Hepatocyte (in vitro differentiated cells): ENCODE measurements around the gene PCCA.

ENCODE experiments used
- EZH2phosphoT487 ChIP-seq: fragments of 200-600 bp; sonication (generic); IDR thresholded peaks from one replicate; pipeline ENCODE4 v1.6.1; 2018; ENCODE audit warnings: antibody characterized with exemption, mild to moderate bottlenecking, low read depth, moderate library complexity; ENCODE audit not compliant: unreplicated experiment, severe bottlenecking
- TF ChIP-seq, protein P1 (sequence below): fragments of 200-600 bp; sonication (generic); IDR thresholded peaks from 2 replicates; pipeline ENCODE4 v1.5.1; 2016; ENCODE audit warnings: antibody characterized with exemption, mild to moderate bottlenecking; ENCODE audit not compliant: poor library complexity

DNA sequence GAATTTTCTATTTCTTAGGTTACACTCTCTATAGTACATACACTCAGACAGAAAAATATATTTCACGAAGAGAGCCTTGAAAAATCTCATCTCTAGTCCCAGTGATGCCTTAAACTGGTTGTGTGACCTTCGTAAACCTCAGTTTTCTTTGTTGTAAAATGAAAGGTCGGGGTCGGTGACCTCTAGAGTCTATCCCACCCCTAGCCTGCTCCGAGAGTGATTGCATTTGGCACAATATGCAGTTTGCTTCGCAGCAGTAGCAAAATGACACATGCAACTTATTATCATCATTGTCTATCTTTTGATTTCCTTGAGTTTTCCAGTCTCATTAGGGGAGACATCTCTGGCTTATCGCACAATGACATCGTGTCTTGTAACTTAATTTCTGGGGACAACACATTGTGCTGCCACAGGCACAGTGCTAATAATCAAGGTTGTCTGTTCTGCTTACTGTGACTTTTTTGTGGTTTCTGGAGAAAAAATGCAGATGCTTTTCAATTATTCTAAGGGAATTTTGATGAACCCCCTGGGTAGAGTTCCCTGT, 384.7 kb downstream of the PCCA start:
- TF ChIP-seq, protein P1, sequence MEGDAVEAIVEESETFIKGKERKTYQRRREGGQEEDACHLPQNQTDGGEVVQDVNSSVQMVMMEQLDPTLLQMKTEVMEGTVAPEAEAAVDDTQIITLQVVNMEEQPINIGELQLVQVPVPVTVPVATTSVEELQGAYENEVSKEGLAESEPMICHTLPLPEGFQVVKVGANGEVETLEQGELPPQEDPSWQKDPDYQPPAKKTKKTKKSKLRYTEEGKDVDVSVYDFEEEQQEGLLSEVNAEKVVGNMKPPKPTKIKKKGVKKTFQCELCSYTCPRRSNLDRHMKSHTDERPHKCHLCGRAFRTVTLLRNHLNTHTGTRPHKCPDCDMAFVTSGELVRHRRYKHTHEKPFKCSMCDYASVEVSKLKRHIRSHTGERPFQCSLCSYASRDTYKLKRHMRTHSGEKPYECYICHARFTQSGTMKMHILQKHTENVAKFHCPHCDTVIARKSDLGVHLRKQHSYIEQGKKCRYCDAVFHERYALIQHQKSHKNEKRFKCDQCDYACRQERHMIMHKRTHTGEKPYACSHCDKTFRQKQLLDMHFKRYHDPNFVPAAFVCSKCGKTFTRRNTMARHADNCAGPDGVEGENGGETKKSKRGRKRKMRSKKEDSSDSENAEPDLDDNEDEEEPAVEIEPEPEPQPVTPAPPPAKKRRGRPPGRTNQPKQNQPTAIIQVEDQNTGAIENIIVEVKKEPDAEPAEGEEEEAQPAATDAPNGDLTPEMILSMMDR: no peak
- no peak for TF ChIP-seq EZH2phosphoT487
